ENCODE data around the gene CFAP77. TPM values are rescaled to one million over a fixed set of nuclear protein-coding genes. Genes with fewer than 3 reads are reported as not detected.

The CFAP77 gene
- total and polyA plus RNA-seq, 9 donors: 0.11 to 13.8 (median 0.47) TPM; not detected in 4

- Histone ChIP-seq H3K4me3 (no peak overlapping the region), H3K27me3 (no peaks in the 10 kb centered on the region), H3K9me3 (no peaks in the 10 kb centered on the region), H3K4me1 (ENCODE audit: insufficient read depth) (peaks cover 6% of the 10 kb centered on the region), H3K36me3 (no peaks in the 10 kb centered on the region), H3K27ac (no peak overlapping the region)
- WGBS, 3 donors: 50 to 61% (median 59%) methylated on average over 7 of the region's 7 CpGs
- no peak for DNase-seq
- intact Hi-C loops (cut with DNase I): loop anchor here in 3 of 4 donors (10.0 kb wide), 4 partner anchors 60 to 550 kb away; partner anchors contain the start of gene SETX (in 1 of the 3)
- TF ChIP-seq EP300 (IDR thresholded peaks at IDR 0.05): no peak
- no peak for TF ChIP-seq POLR2A (IDR thresholded peaks at IDR 0.05)
- TF ChIP-seq CTCF (IDR thresholded peaks at IDR 0.05): no peak
Measured at GRCh38 chr9:132414731-132415130, 4.7 kb downstream of the CFAP77 start.

- no peak for DNase-seq
- peaks cover 1% of the 10 kb centered on the region for H3K4me1 ChIP-seq (ENCODE audit: insufficient read depth)
- H3K4me3 ChIP-seq: no peak overlapping the region
- H3K27me3 ChIP-seq: no peaks in the 10 kb centered on the region
- 31 to 44% (median 33%) methylated on average over 12 of the region's 12 CpGs for WGBS, 3 donors
- intact Hi-C loops (cut with DNase I): loop anchor here in 3 of 4 donors (10.0 kb wide), 4 partner anchors 60 to 550 kb away; partner anchors contain the start of gene SETX (in 1 of the 3)
- no peaks in the 10 kb centered on the region for H3K9me3 ChIP-seq
- no peak overlapping the region for H3K27ac ChIP-seq
- no peaks in the 10 kb centered on the region for H3K36me3 ChIP-seq
- TF ChIP-seq EP300 (IDR thresholded peaks at IDR 0.05) (no peak), POLR2A (IDR thresholded peaks at IDR 0.05) (no peak), CTCF (IDR thresholded peaks at IDR 0.05) (no peak)
Measured at GRCh38 chr9:132415181-132415580, 5.2 kb downstream of the CFAP77 start.

GRCh38 chr9:132418726-132419363 lies 8.8 kb downstream of the CFAP77 start:
- WGBS, 3 donors: 60 to 70% (median 68%) methylated on average over 5 of the region's 5 CpGs

GRCh38 chr9:132422574-132422973 lies 12.6 kb downstream of the CFAP77 start:
- Histone ChIP-seq H3K27me3 (no peaks in the 10 kb centered on the region), H3K4me1 (ENCODE audit: insufficient read depth) (no peaks in the 10 kb centered on the region), H3K9me3 (no peaks in the 10 kb centered on the region), H3K27ac (no peak overlapping the region), H3K4me3 (no peak overlapping the region), H3K36me3 (no peaks in the 10 kb centered on the region)
- intact Hi-C loops (cut with DNase I): no loop called here
- no peak for DNase-seq
- 51 to 71% (median 64%) methylated on average over 5 of the region's 5 CpGs for WGBS, 3 donors
- TF ChIP-seq CTCF (IDR thresholded peaks at IDR 0.05) (no peak), EP300 (IDR thresholded peaks at IDR 0.05) (no peak), POLR2A (IDR thresholded peaks at IDR 0.05) (no peak)

More at GRCh38 chr9:132418726-132419363, 8.8 kb downstream of the CFAP77 start:
- H3K4me3 ChIP-seq: no peak overlapping the region
- DNase-seq: no peak
- no peaks in the 10 kb centered on the region for H3K27me3 ChIP-seq
- no peak overlapping the region for H3K27ac ChIP-seq
- H3K9me3 ChIP-seq: no peaks in the 10 kb centered on the region
- H3K36me3 ChIP-seq: no peaks in the 10 kb centered on the region
- no peaks in the 10 kb centered on the region for H3K4me1 ChIP-seq (ENCODE audit: insufficient read depth)
- intact Hi-C loops (cut with DNase I): loop anchor here in 3 of 4 donors (10.0 kb wide), 4 partner anchors 64 to 546 kb away; partner anchors contain the start of gene SETX (in 1 of the 3)
- no peak for TF ChIP-seq POLR2A (IDR thresholded peaks at IDR 0.05)
- no peak for TF ChIP-seq CTCF (IDR thresholded peaks at IDR 0.05)
- TF ChIP-seq EP300 (IDR thresholded peaks at IDR 0.05): no peak
